NOMO-1 treated with DMSO at 0.1 percent for 48 hours (cell line): Measurements from ENCODE around the gene ATIC.

Experiments
- DNase-seq: peaks from one replicate; lab custom pipeline; 2025; ENCODE audit not compliant: unreplicated experiment; lab: John Stamatoyannopoulos, UW

The ATIC gene

GRCh38 chr2:215314896-215315295, 3.0 kb downstream of the ATIC start:
- DNase-seq: no peak

- DNase-seq: no peak
These were observed 3.4 kb downstream of the ATIC start for GRCh38 chr2:215315301-215315700.

GRCh38 chr2:215316336-215316735, 4.5 kb downstream of the ATIC start:
- DNase-seq: no peak

GRCh38 chr2:215319500-215319899, 7.6 kb downstream of the ATIC start:
- DNase-seq: no peak

GRCh38 chr2:215320102-215320501, 8.2 kb downstream of the ATIC start:
- no peak for DNase-seq

- DNase-seq: no peak
These were observed 8.8 kb downstream of the ATIC start for GRCh38 chr2:215320679-215321078.

- no peak for DNase-seq
These were observed 13.0 kb downstream of the ATIC start for GRCh38 chr2:215324811-215325210.

- DNase-seq: no peak
These were observed 16.2 kb downstream of the ATIC start for GRCh38 chr2:215328066-215328465.

GRCh38 chr2:215332872-215333595, 21.2 kb downstream of the ATIC start:
- DNase-seq: no peak

GRCh38 chr2:215338883-215339679, 27.2 kb downstream of the ATIC start:
- DNase-seq: no peak

GRCh38 chr2:215347878-215348277, 36.0 kb downstream of the ATIC start:
- no peak for DNase-seq

- DNase-seq: no peak
These were observed 40.7 kb downstream of the ATIC start for GRCh38 chr2:215352602-215353001.

GRCh38 chr2:215354771-215355695, 43.2 kb downstream of the ATIC start:
- DNase-seq: no peak

GRCh38 chr2:215355801-215356200, 43.9 kb downstream of the ATIC start:
- no peak for DNase-seq

GRCh38 chr2:215356334-215356947, 44.6 kb downstream of the ATIC start:
- no peak for DNase-seq

GRCh38 chr2:215356948-215357461, 45.1 kb downstream of the ATIC start:
- DNase-seq: no peak

- DNase-seq: no peak
These were observed 45.8 kb downstream of the ATIC start for GRCh38 chr2:215357660-215358059.

- DNase-seq: no peak
These were observed 46.5 kb downstream of the ATIC start for GRCh38 chr2:215358312-215358845.

GRCh38 chr2:215358891-215359575, 47.2 kb downstream of the ATIC start:
- DNase-seq: no peak

- DNase-seq: no peak
These were observed 47.7 kb downstream of the ATIC start for GRCh38 chr2:215359576-215359922.
